HepG2 (cell line): ENCODE measurements around the gene UNC5B. TPM values are rescaled to one million over a fixed set of nuclear protein-coding genes. Genes with fewer than 3 reads are reported as not detected.

ENCODE experiments used
- ATAC-seq: fragments of 200-7000 bp; cut with Tn5 transposase; 3 replicates; pipeline ENCODE4 v1.9.1; 2020; ENCODE audit warnings: mild to moderate bottlenecking, moderate library complexity
- BruUV-seq: library from RNA; stranded (reverse); fragments of 400-500 nt; replicated peaks from 2 replicates; lab custom pipeline; 2021; lab: Mats Ljungman, UMichigan
- CTCF ChIA-PET: fragments of 300-600 bp; formaldehyde crosslinking; extraction: SDS; loops from one replicate; lab custom pipeline; 2021; ENCODE audit warnings: low total read pairs, inconsistent platforms, low intra/inter-chr PET ratio; lab: Yijun Ruan, JAX
- POLR2A ChIA-PET: fragments of 350-600 bp; sonication (Branson Sonifier 250); formaldehyde crosslinking; loops from one replicate; lab custom pipeline; 2020; ENCODE audit warnings: antibody characterized with exemption, inconsistent platforms; lab: Yijun Ruan, JAX
- DNase-seq: peaks from one replicate; pipeline ENCODE4 v3.0.0-alpha.2; 2015; ENCODE audit warnings: low spot score
- FAIRE-seq: peaks from 3 replicates; lab custom pipeline; 2011; peaks lifted over from hg19 to GRCh38; lab: Jason Lieb, UNC
- H2AFZ ChIP-seq: one replicate; pipeline ENCODE4 v1.6.1; 2011; ENCODE audit warnings: low read length, inconsistent platforms
- H3K27ac ChIP-seq: fragments of 300-600 bp; 3 replicates; pipeline ENCODE4 v1.8.0; 2011; ENCODE audit warnings: mixed run types, mild to moderate bottlenecking, mixed read lengths, low read length, inconsistent platforms; ENCODE audit not compliant: insufficient read depth; ENCODE audit errors: extremely low read length
- H3K27me3 ChIP-seq, 2 experiments: fragments of 200-600 bp in 1 of 2; 2 replicates in 1 of 2; 3 replicates in 1 of 2; pipeline versions ENCODE4 v1.6.0 to v1.8.0; 2011; ENCODE audit warnings: low read length in 2 of 2, mild to moderate bottlenecking in 2 of 2, moderate library complexity in 2 of 2, inconsistent platforms in 1 of 2; ENCODE audit not compliant: insufficient read depth in 2 of 2, control insufficient read depth in 1 of 2
- H3K36me3 ChIP-seq, 2 experiments: fragments of 200-600 bp in 1 of 2; replicated peaks in 1 of 2; 2 replicates in 1 of 2; 3 replicates in 1 of 2; pipeline versions ENCODE4 v1.5.1 to v1.8.0; 2011; ENCODE audit warnings: low read length in 2 of 2, inconsistent platforms in 1 of 2; ENCODE audit not compliant: insufficient read depth in 2 of 2, control insufficient read depth in 1 of 2
- H3K4me1 ChIP-seq: 2 replicates; pipeline ENCODE4 v1.5.1; 2012; ENCODE audit warnings: low read length, inconsistent platforms; ENCODE audit not compliant: insufficient read depth
- H3K4me2 ChIP-seq: 2 replicates; pipeline ENCODE4 v1.6.0; 2011; ENCODE audit warnings: low read depth, low read length, inconsistent platforms
- H3K4me3 ChIP-seq, 3 experiments: fragments of 200-600 bp in 1 of 3; sonication (generic), shearing (Covaris generic) in 1 of 3; replicated peaks in 1 of 3; 2 replicates each; pipeline ENCODE4 v1.5.1; 2011 to 2016; ENCODE audit warnings: low read length in 3 of 3, inconsistent platforms in 2 of 3, low read depth in 2 of 3, mild to moderate bottlenecking in 2 of 3, control low read depth in 1 of 3, mixed read lengths in 1 of 3; ENCODE audit not compliant: insufficient read depth in 1 of 3
- H3K79me2 ChIP-seq: one replicate; pipeline ENCODE4 v1.6.1; 2011; ENCODE audit warnings: low read length, inconsistent platforms; ENCODE audit not compliant: insufficient read depth
- H3K9ac ChIP-seq: 2 replicates; pipeline ENCODE4 v1.6.0; 2011; ENCODE audit warnings: mild to moderate bottlenecking, low read depth, low read length, inconsistent platforms; ENCODE audit not compliant: insufficient read depth
- H3K9me3 ChIP-seq: 2 replicates; pipeline ENCODE4 v1.5.1; 2012; ENCODE audit warnings: mild to moderate bottlenecking, low read length
- H4K20me1 ChIP-seq: 2 replicates; pipeline ENCODE4 v1.6.0; 2011; ENCODE audit warnings: inconsistent platforms, mild to moderate bottlenecking, low read length, moderate library complexity; ENCODE audit not compliant: insufficient read depth
- AKNA ChIP-seq: sonication (generic); formaldehyde crosslinking; IDR thresholded peaks from 2 replicates; pipeline ENCODE4 v1.4.0; 2020; ENCODE audit warnings: missing genetic modification reagents, borderline replicate concordance
- BORCS8-MEF2B ChIP-seq: sonication (generic); formaldehyde crosslinking; IDR thresholded peaks from 2 replicates; pipeline ENCODE4 v1.8.0; 2022; ENCODE audit warnings: mild to moderate bottlenecking, missing genetic modification reagents
- JUND ChIP-seq: sonication (generic); formaldehyde crosslinking; IDR thresholded peaks from 2 replicates; pipeline ENCODE4 v1.8.0; 2022; ENCODE audit warnings: mild to moderate bottlenecking, missing genetic modification reagents
- RAD51 ChIP-seq: fragments of 450-650 bp; IDR thresholded peaks from 2 replicates; pipeline ENCODE4 v1.6.1; 2016; ENCODE audit warnings: borderline replicate concordance
- SNAI1 ChIP-seq: sonication (generic); formaldehyde crosslinking; IDR thresholded peaks from 2 replicates; pipeline ENCODE4 v1.5.0; 2020; ENCODE audit warnings: mild to moderate bottlenecking, missing genetic modification reagents, borderline replicate concordance
- ZC3H4 ChIP-seq: sonication (generic); formaldehyde crosslinking; IDR thresholded peaks from 2 replicates; pipeline ENCODE4 v1.4.0; 2020; ENCODE audit warnings: missing genetic modification reagents, borderline replicate concordance
- ZFP62 ChIP-seq: sonication (generic); formaldehyde crosslinking; IDR thresholded peaks from 2 replicates; pipeline ENCODE4 v1.4.0; 2020; ENCODE audit warnings: missing genetic modification reagents
- ZNF230 ChIP-seq: sonication (generic); formaldehyde crosslinking; IDR thresholded peaks from 2 replicates; pipeline ENCODE4 v1.4.0; 2020; ENCODE audit warnings: mild to moderate bottlenecking, missing genetic modification reagents
- ZNF296 ChIP-seq: sonication (generic); formaldehyde crosslinking; conservative IDR thresholded peaks from 2 replicates; pipeline ENCODE4 v1.5.0; 2020; ENCODE audit warnings: mild to moderate bottlenecking, missing genetic modification reagents
- ZNF737 ChIP-seq: sonication (generic); formaldehyde crosslinking; IDR thresholded peaks from 2 replicates; pipeline ENCODE4 v1.5.0; 2020; ENCODE audit warnings: missing genetic modification reagents, mild to moderate bottlenecking, borderline replicate concordance
- WGBS: methylation state at CpG from one replicate; pipeline ENCODE4 v1.1.6; 2017; ENCODE audit warnings: low lambda C conversion rate; 5-methylcytosine and 5-hydroxymethylcytosine counted together
- in situ Hi-C: cut with HindIII; loops from 2 replicates; pipeline ENCODE4 v1.10.0; 2017; ENCODE audit warnings: low pct_unique_long_range_greater_than_20kb; ENCODE audit not compliant: extremely low pct_ligation_motif_present
- intact Hi-C: fragments of 100-400 bp; cut with micrococcal nuclease; formaldehyde crosslinking; loops from one replicate; pipeline ENCODE4 v1.10.0; 2022; ENCODE audit not compliant: unreplicated experiment
- polyA plus RNA-seq, 8 experiments: library from polyadenylated mRNA; depleted of rRNA in 3 of 8; stranded (reverse) in 7 of 8; unstranded in 1 of 8; fragments of >200 nt; fragmentation: Illumina TruSeq in 4 of 8; extraction: Trizol in 4 of 8; gene quantifications; 2 replicates each; pipeline versions ENCODE4 v1.2.1 to v1.2.3, GENCODE V29; 2011 to 2016; ENCODE audit warnings: low read depth in 4 of 8, missing spikeins in 1 of 8, mixed read lengths in 1 of 8; ENCODE audit not compliant: insufficient read depth in 1 of 8
- total RNA-seq, 5 experiments: library from RNA; depleted of rRNA; stranded (reverse); fragments of >200 nt; fragmentation: Illumina TruSeq; extraction: Trizol; gene quantifications; 2 replicates each; pipeline ENCODE4 v1.2.3, GENCODE V29; 2016; ENCODE audit warnings: low read depth in 1 of 5
- TF ChIP-seq, protein P1 (sequence below): sonication (generic); formaldehyde crosslinking; IDR thresholded peaks from 2 replicates; pipeline ENCODE4 v1.4.0; 2020; ENCODE audit warnings: missing genetic modification reagents, mild to moderate bottlenecking, borderline replicate concordance
- TF ChIP-seq, protein P2 (sequence below): sonication (generic); formaldehyde crosslinking; IDR thresholded peaks from 2 replicates; pipeline ENCODE4 v1.4.0; 2020; ENCODE audit warnings: missing genetic modification reagents
- TF ChIP-seq, protein P3 (sequence below): sonication (generic); formaldehyde crosslinking; IDR thresholded peaks from 2 replicates; pipeline ENCODE4 v1.5.0; 2020; ENCODE audit warnings: mild to moderate bottlenecking, missing genetic modification reagents, moderate library complexity
- TF ChIP-seq, protein P4 (sequence below): IDR thresholded peaks from 2 replicates; pipeline ENCODE4 v1.6.1; 2012; ENCODE audit warnings: inconsistent platforms
- TF ChIP-seq, protein P5 (sequence below): sonication (generic); formaldehyde crosslinking; IDR thresholded peaks from 2 replicates; pipeline ENCODE4 v1.8.0; 2023; ENCODE audit warnings: mild to moderate bottlenecking, missing genetic modification reagents

Gene UNC5B
- total and polyA plus RNA-seq, 2 of the 13 experiments (the other 11 are each of a cell fraction or from before 2014, with no cell fraction given) = 0.07 TPM

GRCh38 chr10:71178880-71179279 lies 33.5 kb upstream of the UNC5B start:
- Histone ChIP-seq H3K9ac (no peak overlapping the region), H3K27me3 (peaks cover 2 to 37% of the 10 kb centered on the region in 2 experiments; a peak in 4 of 5 replicates), H3K4me1 (no peaks in the 10 kb centered on the region), H3K9me3 (no peaks in the 10 kb centered on the region), H4K20me1 (no peaks in the 10 kb centered on the region), H3K4me2 (no peak overlapping the region), H3K79me2 (no peaks in the 10 kb centered on the region), H2AFZ (no peak overlapping the region), H3K4me3 (no peak overlapping the region), H3K27ac (no peak overlapping the region), H3K36me3 (no peaks in the 10 kb centered on the region)
- 12% methylated on average over 3 of the region's 3 CpGs for WGBS
- ChIA-PET CTCF (no interaction called here), POLR2A (no interaction called here)
- DNase-seq = no peak
- ATAC-seq = no peak
- no peak for FAIRE-seq
- intact Hi-C loops = no loop called here
- BruUV-seq = no TSS peak
- in situ Hi-C loops = no loop called here
- TF ChIP-seq ZNF230 (CRISPR knock-in tag) (no peak), ZNF296 (CRISPR knock-in tag) (no peak), RAD51 (no peak), SNAI1 (CRISPR knock-in tag) (no peak), ZNF737 (CRISPR knock-in tag) (no peak), AKNA (CRISPR knock-in tag) (no peak), JUND (CRISPR knock-in tag) (no peak), ZFP62 (no peak), BORCS8-MEF2B (CRISPR knock-in tag) (no peak), ZC3H4 (CRISPR knock-in tag) (no peak)
- TF ChIP-seq, protein P1, sequence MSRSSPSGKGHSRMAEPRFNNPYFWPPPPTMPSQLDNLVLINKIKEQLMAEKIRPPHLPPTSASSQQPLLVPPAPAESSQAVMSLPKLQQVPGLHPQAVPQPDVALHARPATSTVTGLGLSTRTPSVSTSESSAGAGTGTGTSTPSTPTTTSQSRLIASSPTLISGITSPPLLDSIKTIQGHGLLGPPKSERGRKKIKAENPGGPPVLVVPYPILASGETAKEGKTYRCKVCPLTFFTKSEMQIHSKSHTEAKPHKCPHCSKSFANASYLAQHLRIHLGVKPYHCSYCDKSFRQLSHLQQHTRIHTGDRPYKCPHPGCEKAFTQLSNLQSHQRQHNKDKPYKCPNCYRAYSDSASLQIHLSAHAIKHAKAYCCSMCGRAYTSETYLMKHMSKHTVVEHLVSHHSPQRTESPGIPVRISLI (CRISPR knock-in tag) = no peak
- TF ChIP-seq, protein P2, sequence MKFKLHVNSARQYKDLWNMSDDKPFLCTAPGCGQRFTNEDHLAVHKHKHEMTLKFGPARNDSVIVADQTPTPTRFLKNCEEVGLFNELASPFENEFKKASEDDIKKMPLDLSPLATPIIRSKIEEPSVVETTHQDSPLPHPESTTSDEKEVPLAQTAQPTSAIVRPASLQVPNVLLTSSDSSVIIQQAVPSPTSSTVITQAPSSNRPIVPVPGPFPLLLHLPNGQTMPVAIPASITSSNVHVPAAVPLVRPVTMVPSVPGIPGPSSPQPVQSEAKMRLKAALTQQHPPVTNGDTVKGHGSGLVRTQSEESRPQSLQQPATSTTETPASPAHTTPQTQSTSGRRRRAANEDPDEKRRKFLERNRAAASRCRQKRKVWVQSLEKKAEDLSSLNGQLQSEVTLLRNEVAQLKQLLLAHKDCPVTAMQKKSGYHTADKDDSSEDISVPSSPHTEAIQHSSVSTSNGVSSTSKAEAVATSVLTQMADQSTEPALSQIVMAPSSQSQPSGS (CRISPR knock-in tag) = no peak
- TF ChIP-seq, protein P3, sequence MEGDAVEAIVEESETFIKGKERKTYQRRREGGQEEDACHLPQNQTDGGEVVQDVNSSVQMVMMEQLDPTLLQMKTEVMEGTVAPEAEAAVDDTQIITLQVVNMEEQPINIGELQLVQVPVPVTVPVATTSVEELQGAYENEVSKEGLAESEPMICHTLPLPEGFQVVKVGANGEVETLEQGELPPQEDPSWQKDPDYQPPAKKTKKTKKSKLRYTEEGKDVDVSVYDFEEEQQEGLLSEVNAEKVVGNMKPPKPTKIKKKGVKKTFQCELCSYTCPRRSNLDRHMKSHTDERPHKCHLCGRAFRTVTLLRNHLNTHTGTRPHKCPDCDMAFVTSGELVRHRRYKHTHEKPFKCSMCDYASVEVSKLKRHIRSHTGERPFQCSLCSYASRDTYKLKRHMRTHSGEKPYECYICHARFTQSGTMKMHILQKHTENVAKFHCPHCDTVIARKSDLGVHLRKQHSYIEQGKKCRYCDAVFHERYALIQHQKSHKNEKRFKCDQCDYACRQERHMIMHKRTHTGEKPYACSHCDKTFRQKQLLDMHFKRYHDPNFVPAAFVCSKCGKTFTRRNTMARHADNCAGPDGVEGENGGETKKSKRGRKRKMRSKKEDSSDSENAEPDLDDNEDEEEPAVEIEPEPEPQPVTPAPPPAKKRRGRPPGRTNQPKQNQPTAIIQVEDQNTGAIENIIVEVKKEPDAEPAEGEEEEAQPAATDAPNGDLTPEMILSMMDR (CRISPR knock-in tag) = no peak
- TF ChIP-seq, protein P4, sequence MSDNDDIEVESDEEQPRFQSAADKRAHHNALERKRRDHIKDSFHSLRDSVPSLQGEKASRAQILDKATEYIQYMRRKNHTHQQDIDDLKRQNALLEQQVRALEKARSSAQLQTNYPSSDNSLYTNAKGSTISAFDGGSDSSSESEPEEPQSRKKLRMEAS = no peak
- TF ChIP-seq, protein P5, sequence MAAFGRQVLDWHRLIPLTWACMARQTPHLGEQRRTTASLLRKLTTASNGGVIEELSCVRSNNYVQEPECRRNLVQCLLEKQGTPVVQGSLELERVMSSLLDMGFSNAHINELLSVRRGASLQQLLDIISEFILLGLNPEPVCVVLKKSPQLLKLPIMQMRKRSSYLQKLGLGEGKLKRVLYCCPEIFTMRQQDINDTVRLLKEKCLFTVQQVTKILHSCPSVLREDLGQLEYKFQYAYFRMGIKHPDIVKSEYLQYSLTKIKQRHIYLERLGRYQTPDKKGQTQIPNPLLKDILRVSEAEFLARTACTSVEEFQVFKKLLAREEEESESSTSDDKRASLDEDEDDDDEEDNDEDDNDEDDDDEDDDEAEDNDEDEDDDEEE = no peak
